ENCODE measurements around the gene PHEX. TPM values are rescaled to one million over a fixed set of nuclear protein-coding genes. Genes with fewer than 3 reads are reported as not detected.

PHEX gene
- total and polyA plus RNA-seq, 2 experiments from 2014 or later = 0.05 to 0.21 TPM

- no peak overlapping the region for H3K4me3 Mint-ChIP-seq
These were observed 25.5 kb downstream of the PHEX start for GRCh38 chrX:22057667-22058066.

More at GRCh38 chrX:22057667-22058066, 25.5 kb downstream of the PHEX start:
- Mint-ChIP-seq H3K9me3 (no peaks in the 10 kb centered on the region; the same call in 2 of the 3 replicates), H3K4me1 (no peaks in the 10 kb centered on the region; the same call in 2 of the 3 replicates), H3K27ac (no peak overlapping the region), H3K27me3 (ENCODE audit: insufficient read depth, low read depth, poor library complexity) (no peaks in the 10 kb centered on the region), H3K36me3 (ENCODE audit: low read depth) (no peaks in the 10 kb centered on the region)
- DNase-seq (ENCODE audit: low spot score) (no peak), ATAC-seq (no peak)
- no peak overlapping the region for H3K27ac ChIP-seq (ENCODE audit: low read depth)
- TF ChIP-seq CTCF (conservative IDR thresholded peaks at IDR 0.05; ENCODE audit: low read depth in 2 of 2) (no peak), CREB1 (CRISPR knock-in tag; IDR thresholded peaks at IDR 0.05; ENCODE audit: low read depth) (no peak), ZNF114 (CRISPR knock-in tag; IDR thresholded peaks at IDR 0.05) (no peak), STAT1 (IDR thresholded peaks at IDR 0.05; ENCODE audit: unreplicated experiment) (no peak), EZH2 (IDR thresholded peaks at IDR 0.05; ENCODE audit: low read depth, unreplicated experiment) (no peak), JUNB (IDR thresholded peaks at IDR 0.05; ENCODE audit: unreplicated experiment) (no peak), ZNF462 (CRISPR knock-in tag; IDR thresholded peaks at IDR 0.05) (no peak), ZNF331 (CRISPR knock-in tag; IDR thresholded peaks at IDR 0.05; ENCODE audit: low read depth) (no peak), EZH2phosphoT487 (IDR thresholded peaks at IDR 0.05; ENCODE audit: unreplicated experiment) (no peak), POLR2AphosphoS5 (IDR thresholded peaks at IDR 0.05; ENCODE audit: low read depth) (no peak), REST (IDR thresholded peaks at IDR 0.05; ENCODE audit: unreplicated experiment) (no peak), ETS1 (IDR thresholded peaks at IDR 0.05) (no peak), NANOG (IDR thresholded peaks at IDR 0.05; ENCODE audit: borderline replicate concordance) (no peak)
- H4K20me1 ChIP-seq (replicated peaks; ENCODE audit: insufficient read depth) = no peaks in the 10 kb centered on the region
- H3K4me1 ChIP-seq (ENCODE audit: insufficient read depth) = no peaks in the 10 kb centered on the region
- H3K9me2 ChIP-seq (ENCODE audit: insufficient read depth) = no peaks in the 10 kb centered on the region
- H3K4me2 ChIP-seq = no peak overlapping the region
- H3K4me3 ChIP-seq = no peak overlapping the region
- no peaks in the 10 kb centered on the region for H3K36me3 ChIP-seq (ENCODE audit: insufficient read depth)
- no peaks in the 10 kb centered on the region for H3K27me3 ChIP-seq (ENCODE audit: insufficient read depth)
- no peaks in the 10 kb centered on the region for H3K79me2 ChIP-seq (replicated peaks; ENCODE audit: insufficient read depth)
- H3F3A ChIP-seq (replicated peaks; ENCODE audit: low read depth) = no peaks in the 10 kb centered on the region
- no peak overlapping the region for H2AFZ ChIP-seq
